Spinal cord (tissue), 10 donors: Measurements from ENCODE around the gene PXMP4. TPM values are rescaled to one million over a fixed set of nuclear protein-coding genes. Genes with fewer than 3 reads are reported as not detected.
"Not testable (repeated sequence)": the region's sequence is repeated elsewhere in the genome, so short reads cannot be mapped to it uniquely, and the experiment has no call there.

Experiments
- DNase-seq, 6 donors: peaks; one replicate each; pipeline versions ENCODE4 v3.0.0 to v3.0.0-alpha.2; 2013 to 2015; ENCODE audit warnings: low spot score in 6 of 6, low read depth in 4 of 6
- H3K27ac ChIP-seq: one replicate; pipeline ENCODE4 v1.5.1; 2013; ENCODE audit warnings: low read depth, low read length, control low read depth
- H3K27me3 ChIP-seq: one replicate; pipeline ENCODE4 v1.6.1; 2013; ENCODE audit warnings: low read length; ENCODE audit not compliant: control insufficient read depth, insufficient read depth
- H3K36me3 ChIP-seq: one replicate; pipeline ENCODE4 v1.6.1; 2013; ENCODE audit warnings: low read length; ENCODE audit not compliant: control insufficient read depth, insufficient read depth
- H3K4me1 ChIP-seq: one replicate; pipeline ENCODE4 v1.6.1; 2013; ENCODE audit warnings: low read length; ENCODE audit not compliant: control insufficient read depth, insufficient read depth
- H3K4me3 ChIP-seq: one replicate; pipeline ENCODE4 v1.5.1; 2013; ENCODE audit warnings: low read depth, low read length, control low read depth
- H3K9me3 ChIP-seq: one replicate; pipeline ENCODE4 v1.6.1; 2013; ENCODE audit warnings: low read length; ENCODE audit not compliant: control insufficient read depth, insufficient read depth
- WGBS: methylation state at CpG from one replicate; pipeline ENCODE4 v1.1.5; 2013; ENCODE audit warnings: missing lambda C conversion rate; ENCODE audit not compliant: insufficient coverage; 5-methylcytosine and 5-hydroxymethylcytosine counted together
- polyA plus RNA-seq, 2 donors: library from polyadenylated mRNA; unstranded; fragments of 120-200 nt; gene quantifications; one replicate each; pipeline ENCODE4 v1.2.1, GENCODE V29; 2013; ENCODE audit not compliant: insufficient read length in 2 of 2
- total RNA-seq, 2 donors: library from RNA; depleted of rRNA in 1 of 2; stranded (reverse); fragments of 120-200 nt in 1 of 2; fragments of >200 nt in 1 of 2; gene quantifications; one replicate each; pipeline versions ENCODE4 v1.2.3 to v1.2.4, GENCODE V29; 2013 to 2014
- donor health status: healthy.

Gene PXMP4
- total and polyA plus RNA-seq, 4 donors, result 11.7 to 16.8 (median 14.2) TPM

GRCh38 chr20:33709905-33710541 lies 10.1 kb downstream of the PXMP4 start:
- Histone ChIP-seq H3K9me3 (no peaks in the 10 kb centered on the region), H3K27me3 (no peaks in the 10 kb centered on the region), H3K4me3 (no peak overlapping the region), H3K4me1 (no peaks in the 10 kb centered on the region), H3K36me3 (peaks cover 63% of the 10 kb centered on the region), H3K27ac (no peak overlapping the region)
- DNase-seq, result no peak
- 88% methylated on average over 10 of the region's 16 CpGs for WGBS

DNA sequence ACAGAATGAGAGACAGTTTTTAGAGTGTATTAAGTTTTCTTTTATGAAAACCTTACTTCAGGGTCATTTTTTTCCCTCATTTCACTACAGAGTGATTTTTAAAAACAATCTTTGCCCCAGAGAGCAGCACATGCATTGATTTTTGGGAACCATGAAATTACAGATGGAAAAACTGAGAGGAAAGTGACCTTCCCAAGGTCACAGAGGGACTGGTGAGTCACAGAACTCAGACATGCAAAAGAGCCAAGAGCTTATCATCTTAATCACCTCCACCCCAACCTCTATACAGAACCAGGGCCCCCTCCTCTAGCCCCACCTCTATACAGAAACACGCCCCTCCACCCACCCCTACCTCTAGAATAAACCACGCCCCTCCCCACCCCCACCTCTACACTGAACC lies 10.7 kb downstream of the PXMP4 start:
- Histone ChIP-seq H3K36me3 (peaks cover 59% of the 10 kb centered on the region), H3K27me3 (no peaks in the 10 kb centered on the region), H3K4me3 (no peak overlapping the region), H3K27ac (no peak overlapping the region), H3K9me3 (no peaks in the 10 kb centered on the region), H3K4me1 (no peaks in the 10 kb centered on the region)
- no CpG with 5 or more reads among the region's 2 CpGs for WGBS
- DNase-seq, result no peak

DNA sequence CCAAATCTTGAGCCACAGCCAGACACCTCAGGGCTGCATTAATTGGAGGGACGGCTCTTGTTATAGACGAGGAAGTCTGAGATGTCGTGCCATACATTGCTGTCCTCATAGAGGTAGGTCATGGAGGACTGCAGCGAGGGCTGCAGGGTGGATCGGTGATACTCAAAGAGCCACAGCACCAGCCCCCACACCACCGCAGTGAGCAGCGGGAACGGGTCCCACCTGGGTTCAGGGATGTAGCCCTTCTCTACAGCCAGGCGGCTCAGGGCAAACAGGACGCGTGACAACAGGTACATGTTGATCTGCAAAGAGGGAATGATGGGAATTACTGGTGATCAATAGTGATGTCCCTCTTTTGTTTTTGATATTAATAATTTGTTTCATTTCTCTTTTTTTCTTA lies 12.4 kb downstream of the PXMP4 start:
- Histone ChIP-seq H3K4me3 (no peak overlapping the region), H3K27me3 (no peaks in the 10 kb centered on the region), H3K27ac (no peak overlapping the region), H3K36me3 (peaks cover 44% of the 10 kb centered on the region), H3K4me1 (peaks cover 8% of the 10 kb centered on the region), H3K9me3 (no peaks in the 10 kb centered on the region)
- 75% methylated on average over 3 of the region's 11 CpGs for WGBS
- DNase-seq, result no peak

GRCh38 chr20:33704197-33704924 lies 15.7 kb downstream of the PXMP4 start:
- 91% methylated on average over 8 of the region's 11 CpGs for WGBS
- Histone ChIP-seq H3K9me3 (no peaks in the 10 kb centered on the region), H3K27ac (no peak overlapping the region), H3K4me1 (peaks cover 8% of the 10 kb centered on the region), H3K4me3 (no peak overlapping the region), H3K36me3 (peaks cover 13% of the 10 kb centered on the region), H3K27me3 (no peaks in the 10 kb centered on the region)
- no peak for DNase-seq

DNA sequence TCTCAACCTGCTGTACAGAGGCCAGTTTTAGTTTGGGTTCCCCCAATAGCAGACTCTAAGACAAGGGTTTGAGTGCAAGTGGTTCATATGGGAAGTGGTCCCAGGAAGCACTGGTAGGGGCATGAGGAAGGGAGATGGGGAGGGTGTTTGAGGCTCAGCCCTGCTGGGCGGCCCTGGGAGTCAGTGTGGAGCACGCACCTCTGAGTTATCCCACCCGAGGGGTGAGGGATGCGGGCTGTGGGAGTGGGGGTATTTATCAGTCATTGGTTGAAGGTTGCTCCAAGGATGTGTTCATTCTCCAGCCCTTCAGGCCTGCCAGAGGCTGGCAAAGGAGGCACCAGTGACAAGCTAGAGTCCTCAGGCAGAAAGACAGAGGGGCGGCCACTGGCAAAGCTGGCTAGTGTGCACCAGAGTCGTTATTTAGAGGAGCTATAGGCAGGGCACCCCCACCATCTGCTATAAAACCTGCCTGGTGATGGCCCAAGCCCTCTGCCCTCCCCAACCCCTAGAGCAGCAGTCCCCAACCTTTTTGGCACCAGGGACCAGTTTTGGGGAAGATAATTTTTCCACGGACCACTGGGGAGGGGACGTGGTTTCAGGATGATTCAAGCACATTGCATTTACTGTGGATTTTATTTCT lies 16.5 kb downstream of the PXMP4 start:
- Histone ChIP-seq H3K27ac (no peak overlapping the region), H3K27me3 (no peaks in the 10 kb centered on the region), H3K4me3 (no peak overlapping the region), H3K9me3 (no peaks in the 10 kb centered on the region), H3K4me1 (peaks cover 8% of the 10 kb centered on the region), H3K36me3 (peaks cover 13% of the 10 kb centered on the region)
- WGBS, result 88% methylated on average over 5 of the region's 8 CpGs
- no peak for DNase-seq

DNA sequence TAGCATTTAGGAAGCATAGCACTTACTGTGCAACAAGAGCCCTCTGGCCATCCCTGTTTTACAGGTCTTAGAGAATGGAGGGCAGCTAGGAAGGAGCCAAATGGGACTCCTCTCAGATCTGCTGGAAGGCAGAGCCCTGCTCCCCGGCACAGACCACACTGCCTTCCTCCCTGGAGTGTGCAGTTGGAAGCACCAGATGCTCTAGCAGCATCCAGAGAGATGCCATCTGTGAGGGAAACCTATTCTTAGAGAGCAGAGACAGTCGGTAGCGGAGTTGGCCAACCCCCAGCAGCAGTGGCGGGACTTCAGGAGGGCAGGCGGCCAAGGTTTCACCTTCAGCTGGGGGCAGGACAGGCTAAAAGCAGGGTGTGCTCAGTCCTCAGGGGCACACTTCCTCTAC lies 17.2 kb downstream of the PXMP4 start:
- H3K4me3 ChIP-seq, result no peak overlapping the region
- H3K27me3 ChIP-seq, result no peaks in the 10 kb centered on the region
- H3K27ac ChIP-seq, result no peak overlapping the region
- peak in 4 of 6 donors; percentile 17 to 95 (median 60) for DNase-seq
- WGBS, result 31% methylated on average over 5 of the region's 5 CpGs
- peaks cover 8% of the 10 kb centered on the region for H3K4me1 ChIP-seq
- no peaks in the 10 kb centered on the region for H3K9me3 ChIP-seq
- H3K36me3 ChIP-seq, result peaks cover 13% of the 10 kb centered on the region

GRCh38 chr20:33701629-33702450 lies 18.3 kb downstream of the PXMP4 start:
- H3K4me3 ChIP-seq, result no peak overlapping the region
- H3K4me1 ChIP-seq, result peaks cover 8% of the 10 kb centered on the region
- no peaks in the 10 kb centered on the region for H3K9me3 ChIP-seq
- 94% methylated on average over 10 of the region's 27 CpGs for whole genome bisulfite sequencing
- H3K36me3 ChIP-seq, result peaks cover 2% of the 10 kb centered on the region
- no peak for DNase-seq
- H3K27me3 ChIP-seq, result no peaks in the 10 kb centered on the region
- no peak overlapping the region for H3K27ac ChIP-seq

GRCh38 chr20:33700696-33701441 lies 19.2 kb downstream of the PXMP4 start:
- WGBS, result 97% methylated on average over 35 of the region's 45 CpGs
- H3K4me1 ChIP-seq, H3K27me3 ChIP-seq, DNase-seq, H3K4me3 ChIP-seq, H3K9me3 ChIP-seq, H3K36me3 ChIP-seq, H3K27ac ChIP-seq: not testable (repeated sequence)

GRCh38 chr20:33698966-33699365 lies 21.1 kb downstream of the PXMP4 start:
- H3K36me3 ChIP-seq, DNase-seq, H3K27me3 ChIP-seq, H3K27ac ChIP-seq, H3K4me3 ChIP-seq, H3K9me3 ChIP-seq: not testable (repeated sequence)
- H3K4me1 ChIP-seq, result peaks cover 18% of the 10 kb centered on the region
- 90% methylated on average over 2 of the region's 27 CpGs for WGBS
